Panc1 (cell line): Measurements from ENCODE around the gene MAP3K4. TPM values are rescaled to one million over a fixed set of nuclear protein-coding genes. Genes with fewer than 3 reads are reported as not detected.

Source experiments
- ATAC-seq: fragments of 200-7000 bp; cut with Tn5 transposase; 2 replicates; pipeline ENCODE4 v1.9.1; 2020; ENCODE audit warnings: mild to moderate bottlenecking, moderate library complexity
- BruUV-seq: library from RNA; stranded (reverse); fragments of 400-500 nt; replicated peaks from 2 replicates; lab custom pipeline; 2021; lab: Mats Ljungman, UMichigan
- CTCF ChIA-PET: fragments of 300-600 bp; sonication (Branson Sonifier 250); formaldehyde crosslinking; loops from one replicate; lab custom pipeline; 2022; ENCODE audit warnings: antibody characterized with exemption; lab: Charles Lee
- POLR2A ChIA-PET: fragments of 300-600 bp; sonication (Branson Sonifier 250); formaldehyde crosslinking; loops from one replicate; lab custom pipeline; 2022; ENCODE audit warnings: antibody characterized with exemption; lab: Charles Lee
- DNase-seq: peaks from one replicate; pipeline ENCODE4 v3.0.0-alpha.2; 2010; ENCODE audit warnings: low read depth, low spot score
- H3K27ac ChIP-seq: 2 replicates; pipeline ENCODE4 v1.5.1; 2011; ENCODE audit warnings: mild to moderate bottlenecking, low read length, inconsistent platforms
- H3K27me3 ChIP-seq: fragments of 200-500 bp; sonication (Bioruptor generic); 2 replicates; pipeline ENCODE4 v1.6.0; 2014; ENCODE audit warnings: low read length, inconsistent platforms; ENCODE audit not compliant: control insufficient read depth, insufficient read depth
- H3K36me3 ChIP-seq: fragments of 200-500 bp; sonication (Bioruptor generic); 2 replicates; pipeline ENCODE4 v1.5.1; 2014; ENCODE audit warnings: inconsistent platforms, mild to moderate bottlenecking, low read length, moderate library complexity; ENCODE audit not compliant: control insufficient read depth, insufficient read depth
- H3K4me1 ChIP-seq: 2 replicates; pipeline ENCODE4 v1.5.1; 2011; ENCODE audit warnings: inconsistent platforms, mild to moderate bottlenecking, low read length, moderate library complexity; ENCODE audit not compliant: control insufficient read depth, insufficient read depth
- H3K4me3 ChIP-seq, 2 experiments: 2 replicates each; pipeline ENCODE4 v1.5.1; 2011 to 2012; ENCODE audit warnings: low read depth in 2 of 2, low read length in 2 of 2, mild to moderate bottlenecking in 2 of 2, inconsistent platforms in 1 of 2, moderate library complexity in 1 of 2
- H3K9me3 ChIP-seq: fragments of 200-500 bp; sonication (Bioruptor generic); 2 replicates; pipeline ENCODE4 v1.5.1; 2014; ENCODE audit warnings: low read depth, mild to moderate bottlenecking, inconsistent platforms, low read length, moderate library complexity; ENCODE audit not compliant: control insufficient read depth, insufficient read depth
- CTCF ChIP-seq: fragments of 450-650 bp; IDR thresholded peaks from 2 replicates; pipeline ENCODE4 v1.5.1; 2017; ENCODE audit warnings: mild to moderate bottlenecking
- POLR2AphosphoS5 ChIP-seq: IDR thresholded peaks from 2 replicates; pipeline ENCODE4 v1.6.1; 2012; ENCODE audit warnings: mild to moderate bottlenecking, low read depth, low read length, moderate library complexity
- REST ChIP-seq, 2 experiments: IDR thresholded peaks; 2 replicates each; pipeline ENCODE4 v1.6.1; 2011 to 2012; ENCODE audit warnings: low read depth in 2 of 2, control low read depth in 1 of 2, low read length in 1 of 2, mild to moderate bottlenecking in 1 of 2, moderate library complexity in 1 of 2; ENCODE audit not compliant: insufficient read depth in 1 of 2
- SIN3A ChIP-seq: IDR thresholded peaks from 2 replicates; pipeline ENCODE4 v1.6.1; 2012; ENCODE audit warnings: low read depth, mild to moderate bottlenecking, low read length, moderate library complexity, borderline replicate concordance; ENCODE audit not compliant: insufficient read depth
- TCF7L2 ChIP-seq: IDR thresholded peaks from 2 replicates; pipeline ENCODE4 v1.6.1; 2011; ENCODE audit warnings: mild to moderate bottlenecking, low read depth, low read length, inconsistent platforms
- in situ Hi-C: cut with HindIII; loops from 2 replicates; pipeline ENCODE4 v1.10.0; 2016; ENCODE audit warnings: low sequenced_read_pairs, low pct_unique_long_range_greater_than_20kb
- intact Hi-C: fragments of 100-400 bp; cut with micrococcal nuclease; formaldehyde crosslinking; loops from one replicate; pipeline ENCODE4 v1.10.0; 2022; ENCODE audit not compliant: unreplicated experiment
- total RNA-seq: library from RNA; stranded (reverse); gene quantifications from one replicate; pipeline ENCODE4 v1.2.1, GENCODE V29; 2021; ENCODE audit not compliant: unreplicated experiment

MAP3K4 gene
- total RNA-seq, 1 experiment from 2014 or later, result 49.3 TPM

- no peaks in the 10 kb centered on the region for H3K36me3 ChIP-seq
- POLR2A ChIA-PET, result interaction anchor here (0.5 kb wide), 1 partner anchor 245 kb away, joined by 9 read pairs; no protein-coding TSS in a partner anchor
- in situ Hi-C loops (no loop called here), intact Hi-C loops (no loop called here)
- no peaks in the 10 kb centered on the region for H3K4me1 ChIP-seq
- no peaks in the 10 kb centered on the region for H3K9me3 ChIP-seq
- no peak overlapping the region for H3K27ac ChIP-seq
- no peak overlapping the region for H3K4me3 ChIP-seq
- CTCF ChIA-PET, result no interaction called here
- BruUV-seq, result no TSS peak
- no peaks in the 10 kb centered on the region for H3K27me3 ChIP-seq
- TF ChIP-seq CTCF (no peak), SIN3A (no peak), POLR2AphosphoS5 (no peak), REST (IDR thresholded peaks at IDR 0.05; ENCODE audit: insufficient read depth in 1 of 2, low read depth in 2 of 2, low read length in 1 of 2) (no peak), TCF7L2 (no peak)
- DNase-seq (no peak), ATAC-seq (no peak)
Measured at GRCh38 chr6:161027385-161027784, 35.8 kb downstream of the MAP3K4 start.

GRCh38 chr6:161029195-161029809 is 37.7 kb downstream of the MAP3K4 start:
- H3K27ac ChIP-seq, result no peak overlapping the region
- no TSS peak for BruUV-seq
- CTCF ChIA-PET, result no interaction called here

More at GRCh38 chr6:161029195-161029809, 37.7 kb downstream of the MAP3K4 start:
- TF ChIP-seq REST (IDR thresholded peaks at IDR 0.05; ENCODE audit: insufficient read depth in 1 of 2, low read depth in 2 of 2, low read length in 1 of 2), result no peak
- TF ChIP-seq TCF7L2, result no peak
- no peak for TF ChIP-seq SIN3A
- TF ChIP-seq POLR2AphosphoS5, result no peak
- no peak for TF ChIP-seq CTCF
- intact Hi-C loops (no loop called here), in situ Hi-C loops (no loop called here)
- POLR2A ChIA-PET, result no interaction called here
- Histone ChIP-seq H3K4me1 (no peaks in the 10 kb centered on the region), H3K9me3 (no peaks in the 10 kb centered on the region), H3K4me3 (no peak overlapping the region), H3K36me3 (no peaks in the 10 kb centered on the region), H3K27me3 (no peaks in the 10 kb centered on the region)
- DNase-seq (no peak), ATAC-seq (no peak)
